ENCODE measurements around the gene CCDC117.
"Not testable (repeated sequence)": the region's sequence is repeated elsewhere in the genome, so short reads cannot be mapped to it uniquely, and the experiment has no call there.

The CCDC117 gene

GRCh38 chr22:28799606-28800307 lies 27.3 kb downstream of the CCDC117 start:
- DNase-seq (ENCODE audit: extremely low spot score) = peak; percentile 62
- CTCF ChIA-PET = interaction anchor here (1.1 kb wide), 1 partner anchor 80 kb away, joined by 4 read pairs; no protein-coding TSS in a partner anchor
- TF ChIP-seq SUZ12 (IDR thresholded peaks at IDR 0.05) (no peak), ELF4 (IDR thresholded peaks at IDR 0.05) (no peak), ZNF384 (IDR thresholded peaks at IDR 0.05) (no peak), L3MBTL2 (conservative IDR thresholded peaks at IDR 0.05) (no peak; the same call in 1 of the 2 replicates)
- TF ChIP-seq, protein P1, sequence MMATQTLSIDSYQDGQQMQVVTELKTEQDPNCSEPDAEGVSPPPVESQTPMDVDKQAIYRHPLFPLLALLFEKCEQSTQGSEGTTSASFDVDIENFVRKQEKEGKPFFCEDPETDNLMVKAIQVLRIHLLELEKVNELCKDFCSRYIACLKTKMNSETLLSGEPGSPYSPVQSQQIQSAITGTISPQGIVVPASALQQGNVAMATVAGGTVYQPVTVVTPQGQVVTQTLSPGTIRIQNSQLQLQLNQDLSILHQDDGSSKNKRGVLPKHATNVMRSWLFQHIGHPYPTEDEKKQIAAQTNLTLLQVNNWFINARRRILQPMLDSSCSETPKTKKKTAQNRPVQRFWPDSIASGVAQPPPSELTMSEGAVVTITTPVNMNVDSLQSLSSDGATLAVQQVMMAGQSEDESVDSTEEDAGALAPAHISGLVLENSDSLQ (IDR thresholded peaks at IDR 0.05) = no peak
- POLR2A ChIA-PET = interaction anchor here (0.7 to 5.1 kb wide), 24 partner anchors 8 to 526 kb away, joined by 3 to 48 read pairs (median 4); partner anchors contain the start of genes CCDC117, CHEK2 and HSCB

GRCh38 chr22:28800308-28801041 lies 28.0 kb downstream of the CCDC117 start, which contains the start of gene XBP1:
XBP1 (minus strand) TSS chr22:28800569.
- ChIA-PET POLR2A (interaction anchor here (0.6 to 5.1 kb wide), 24 partner anchors 8 to 527 kb away, joined by 3 to 48 read pairs (median 4); partner anchors contain the start of genes CCDC117, CHEK2, HSCB and ZNRF3), CTCF (interaction anchor here (1.1 kb wide), 1 partner anchor 80 kb away, joined by 4 read pairs; no protein-coding TSS in a partner anchor)
- TF ChIP-seq NFRKB (IDR thresholded peaks at IDR 0.05) (no peak), L3MBTL2 (conservative IDR thresholded peaks at IDR 0.05) (peak; percentile 82)
- peak; percentile 99 for DNase-seq (ENCODE audit: extremely low spot score)

DNA sequence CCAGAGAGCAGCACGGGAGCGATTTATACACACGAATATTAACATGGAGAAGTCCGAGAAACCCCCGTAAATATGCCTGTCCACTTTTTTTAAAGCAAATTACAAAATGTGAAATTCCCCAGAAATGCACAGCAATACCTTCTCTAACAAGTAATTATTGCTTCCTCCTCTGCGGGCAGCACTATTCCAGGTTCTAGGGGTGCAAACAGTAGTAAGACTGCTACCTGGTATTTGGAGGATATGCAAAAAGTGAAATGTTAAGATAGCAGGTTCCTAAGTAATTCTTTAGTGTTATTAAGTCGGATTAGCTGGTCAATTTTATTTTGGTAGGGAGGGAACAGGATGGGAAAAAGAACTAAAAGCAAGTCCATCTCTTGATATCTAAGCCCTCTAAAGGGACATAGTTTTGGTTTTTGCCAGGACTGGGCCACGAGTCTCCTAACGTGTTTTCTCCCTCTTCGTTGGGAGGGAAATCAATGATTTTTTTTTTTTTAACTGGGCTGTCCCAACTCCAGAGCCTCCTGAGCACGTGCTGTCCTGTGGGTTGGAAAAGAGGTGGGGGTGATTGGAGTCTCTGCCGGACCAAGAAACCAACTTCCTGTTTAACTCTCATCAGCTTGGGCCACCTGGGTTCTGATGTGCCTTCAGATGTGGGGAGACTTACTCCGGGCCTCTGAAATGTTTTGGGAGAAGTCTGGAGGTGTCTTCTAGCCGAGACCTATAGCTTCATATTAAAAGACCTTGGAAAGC lies 29.5 kb downstream of the CCDC117 start:
- POLR2A ChIA-PET = interaction anchor here (0.7 to 5.1 kb wide), 4 partner anchors 9 to 167 kb away, joined by 3 to 48 read pairs (median 13); no protein-coding TSS in a partner anchor
- TF ChIP-seq ZNF384 (IDR thresholded peaks at IDR 0.05) = peak; percentile 54; the same call in 1 of the 2 replicates
- no peak for TF ChIP-seq LEF1 (IDR thresholded peaks at IDR 0.05; ENCODE audit: borderline replicate concordance)
- TF ChIP-seq L3MBTL2 (conservative IDR thresholded peaks at IDR 0.05) = peak; percentile 61
- CTCF ChIA-PET = interaction anchor here (0.6 kb wide), 1 partner anchor 1240 kb away, joined by 8 read pairs; no protein-coding TSS in a partner anchor
- DNase-seq (ENCODE audit: extremely low spot score) = no peak

DNA sequence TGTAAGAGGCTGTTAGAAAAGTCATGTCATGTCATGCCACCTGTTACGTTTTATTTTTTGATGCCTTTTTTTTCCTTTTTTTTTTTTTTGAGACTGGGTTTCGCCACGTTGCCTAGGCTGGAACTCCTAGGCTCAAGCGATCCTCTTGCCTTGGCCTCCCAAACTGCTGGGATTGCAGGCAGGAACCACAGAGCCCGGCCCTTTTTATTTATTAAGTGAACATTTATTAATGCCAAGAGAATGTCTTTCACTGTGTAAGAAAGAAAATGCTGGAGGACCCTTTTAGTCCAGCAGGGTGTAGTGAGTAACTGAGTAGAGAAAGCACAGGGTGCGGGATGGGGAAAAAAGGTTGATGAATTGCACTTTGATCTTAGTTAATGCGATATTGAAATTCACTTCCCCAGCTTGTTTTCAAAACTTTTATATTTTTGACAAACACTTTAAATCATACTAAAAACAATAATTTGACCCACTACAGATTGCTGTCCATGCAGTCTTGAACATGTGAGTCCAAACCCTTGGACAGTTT lies 30.2 kb downstream of the CCDC117 start:
- peak; percentile 33 for DNase-seq (ENCODE audit: extremely low spot score)
- POLR2A ChIA-PET = interaction anchor here (5.1 kb wide), 1 partner anchor 11 kb away, joined by 48 read pairs; no protein-coding TSS in a partner anchor
- TF ChIP-seq CTBP1 (IDR thresholded peaks at IDR 0.05; ENCODE audit: borderline replicate concordance) = no peak
- TF ChIP-seq ZNF384 (IDR thresholded peaks at IDR 0.05) = peak; percentile 18; the same call in 1 of the 2 replicates
- CTCF ChIA-PET = no interaction called here

DNA sequence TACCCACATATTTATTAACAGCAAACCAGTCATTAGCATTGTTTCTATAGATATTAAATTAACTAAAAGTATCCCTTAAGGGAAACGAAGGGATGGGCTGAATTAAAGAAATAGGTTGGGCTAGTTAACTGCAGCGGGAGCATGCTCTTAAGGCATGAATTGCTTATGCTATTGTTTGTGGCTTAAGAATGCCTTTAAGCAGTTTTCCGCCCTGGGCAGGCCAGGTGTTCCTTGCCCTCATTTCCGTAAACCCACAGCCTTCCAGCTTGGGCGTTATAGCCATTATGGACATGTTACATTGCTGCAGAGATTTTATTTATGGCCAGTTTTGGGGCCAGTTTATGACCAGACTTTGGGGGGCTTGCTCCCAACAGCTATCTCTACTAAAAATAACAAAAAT lies 32.9 kb downstream of the CCDC117 start:
- DNase-seq (ENCODE audit: extremely low spot score); POLR2A ChIA-PET; CTCF ChIA-PET: not testable (repeated sequence)

DNA sequence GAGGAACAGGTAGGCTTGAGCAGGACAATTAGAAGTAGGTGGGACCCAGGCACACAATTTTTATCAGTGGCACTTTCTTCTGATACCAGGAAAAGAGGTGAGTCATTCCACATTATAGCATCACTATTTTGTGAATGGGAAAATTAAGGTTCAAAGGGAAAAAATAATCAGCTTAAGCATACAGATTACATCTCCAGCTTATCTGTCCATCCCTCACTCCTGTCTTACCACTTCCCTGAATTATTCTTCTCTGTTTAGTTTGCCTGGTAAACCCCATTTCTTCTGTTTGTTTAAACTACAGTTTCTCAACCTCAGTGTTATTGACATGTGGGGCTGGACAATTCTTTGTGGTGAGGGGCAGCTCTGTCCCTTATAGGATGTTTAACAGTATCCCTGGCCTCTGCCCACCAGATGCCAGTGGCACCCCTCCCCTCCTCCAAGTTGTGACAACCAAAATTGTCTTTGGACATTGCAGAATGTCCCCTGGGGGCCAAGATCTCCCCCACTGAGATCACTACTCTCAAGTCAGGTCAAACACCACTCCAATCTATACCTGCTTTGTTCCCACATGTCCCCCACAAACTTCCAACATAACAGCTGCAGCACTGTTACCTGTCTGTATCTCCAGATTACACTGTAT lies 36.3 kb downstream of the CCDC117 start:
- DNase-seq (ENCODE audit: extremely low spot score) = no peak
- POLR2A ChIA-PET = interaction anchor here (1.0 kb wide), 1 partner anchor 14 kb away, joined by 3 read pairs; no protein-coding TSS in a partner anchor
- TF ChIP-seq ARNT (IDR thresholded peaks at IDR 0.05) (no peak), ZNF384 (IDR thresholded peaks at IDR 0.05) (no peak), FOXA1 (IDR thresholded peaks at IDR 0.05) (no peak)
- CTCF ChIA-PET = interaction anchor here (0.6 to 0.7 kb wide), 2 partner anchors 41 to 397 kb away, joined by 3 read pairs; no protein-coding TSS in a partner anchor

DNA sequence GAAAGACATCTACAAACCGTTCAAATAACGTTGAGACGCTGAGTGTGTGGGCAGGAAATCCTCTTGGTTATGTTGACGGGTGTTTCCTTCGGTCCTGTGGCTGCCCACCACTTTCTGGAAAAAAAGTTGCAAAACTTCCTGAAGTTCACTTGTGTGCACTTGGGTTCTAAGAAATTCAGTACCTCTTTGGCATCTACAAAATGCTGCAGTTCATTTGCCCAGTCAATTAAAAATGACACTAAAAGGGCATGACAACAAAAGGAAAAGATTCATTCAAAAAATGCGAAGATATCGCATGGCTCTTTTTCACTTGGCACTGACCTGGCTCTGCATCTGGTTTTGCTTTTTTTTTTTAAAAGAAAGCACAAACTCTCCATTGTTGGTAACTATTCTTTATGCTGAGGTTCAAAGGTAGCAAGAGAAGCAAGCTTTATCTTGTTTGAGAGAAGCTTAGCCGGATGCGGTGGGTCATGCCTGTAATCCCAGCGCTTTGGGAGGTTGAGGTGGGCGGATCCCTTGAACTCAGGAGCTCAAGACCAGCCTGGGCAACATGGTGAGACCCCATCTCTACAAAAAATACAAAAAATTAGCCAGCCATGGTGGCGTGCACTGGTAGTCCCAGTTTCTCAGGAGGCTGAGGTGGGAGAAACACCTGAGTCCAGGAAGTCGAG lies 38.5 kb downstream of the CCDC117 start:
- no peak for TF ChIP-seq NFRKB (IDR thresholded peaks at IDR 0.05)
- TF ChIP-seq, protein P1 (IDR thresholded peaks at IDR 0.05) = no peak
- TF ChIP-seq L3MBTL2 (conservative IDR thresholded peaks at IDR 0.05) = no peak
- TF ChIP-seq TARDBP (IDR thresholded peaks at IDR 0.05) = no peak
- TF ChIP-seq ARNT (IDR thresholded peaks at IDR 0.05) = no peak
- no peak for TF ChIP-seq LEF1 (IDR thresholded peaks at IDR 0.05; ENCODE audit: borderline replicate concordance)
- TF ChIP-seq ELF4 (IDR thresholded peaks at IDR 0.05) = no peak
- no peak for TF ChIP-seq SUZ12 (IDR thresholded peaks at IDR 0.05)
- no peak for TF ChIP-seq SP1 (IDR thresholded peaks at IDR 0.05)
- no peak for TF ChIP-seq BHLHE40 (IDR thresholded peaks at IDR 0.05; ENCODE audit: borderline replicate concordance)
- TF ChIP-seq ZNF384 (IDR thresholded peaks at IDR 0.05) = no peak
- no peak for TF ChIP-seq FOXK2 (IDR thresholded peaks at IDR 0.05)
- no peak for TF ChIP-seq FOXM1 (IDR thresholded peaks at IDR 0.05; ENCODE audit: borderline replicate concordance)
- TF ChIP-seq CTBP1 (IDR thresholded peaks at IDR 0.05; ENCODE audit: borderline replicate concordance) = no peak
- TF ChIP-seq FOXA1 (IDR thresholded peaks at IDR 0.05) = no peak
- no peak for TF ChIP-seq HDGF (IDR thresholded peaks at IDR 0.05; ENCODE audit: borderline replicate concordance)
- CTCF ChIA-PET = interaction anchor here (0.6 to 0.8 kb wide), 2 partner anchors 19 kb away, joined by 3 to 4 read pairs; no protein-coding TSS in a partner anchor
- POLR2A ChIA-PET = interaction anchor here (6.7 kb wide), 1 partner anchor 11 kb away, joined by 48 read pairs; the partner anchor contains the start of gene XBP1
- DNase-seq (ENCODE audit: extremely low spot score) = no peak

Measured in HEK293T (cell line).